ENCODE data around the gene CALCOCO2.

GRCh38 chr17:48901241-48901640 lies 70.4 kb downstream of the CALCOCO2 start:
- TF ChIP-seq, protein P1, sequence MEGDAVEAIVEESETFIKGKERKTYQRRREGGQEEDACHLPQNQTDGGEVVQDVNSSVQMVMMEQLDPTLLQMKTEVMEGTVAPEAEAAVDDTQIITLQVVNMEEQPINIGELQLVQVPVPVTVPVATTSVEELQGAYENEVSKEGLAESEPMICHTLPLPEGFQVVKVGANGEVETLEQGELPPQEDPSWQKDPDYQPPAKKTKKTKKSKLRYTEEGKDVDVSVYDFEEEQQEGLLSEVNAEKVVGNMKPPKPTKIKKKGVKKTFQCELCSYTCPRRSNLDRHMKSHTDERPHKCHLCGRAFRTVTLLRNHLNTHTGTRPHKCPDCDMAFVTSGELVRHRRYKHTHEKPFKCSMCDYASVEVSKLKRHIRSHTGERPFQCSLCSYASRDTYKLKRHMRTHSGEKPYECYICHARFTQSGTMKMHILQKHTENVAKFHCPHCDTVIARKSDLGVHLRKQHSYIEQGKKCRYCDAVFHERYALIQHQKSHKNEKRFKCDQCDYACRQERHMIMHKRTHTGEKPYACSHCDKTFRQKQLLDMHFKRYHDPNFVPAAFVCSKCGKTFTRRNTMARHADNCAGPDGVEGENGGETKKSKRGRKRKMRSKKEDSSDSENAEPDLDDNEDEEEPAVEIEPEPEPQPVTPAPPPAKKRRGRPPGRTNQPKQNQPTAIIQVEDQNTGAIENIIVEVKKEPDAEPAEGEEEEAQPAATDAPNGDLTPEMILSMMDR (conservative IDR thresholded peaks at IDR 0.05; ENCODE audit: low read depth in 2 of 2), result no peak
- TF ChIP-seq EZH2 (IDR thresholded peaks at IDR 0.05; ENCODE audit: low read depth, unreplicated experiment), result no peak
